K562 (cell line): ENCODE results near the gene UPF2. TPM values are rescaled to one million over a fixed set of nuclear protein-coding genes. Genes with fewer than 3 reads are reported as not detected.

Experiments used
- AFF1 ChIP-seq, 2 experiments: fragments of 450-650 bp; IDR thresholded peaks; 2 replicates each; pipeline ENCODE4 v1.6.1; 2018; ENCODE audit warnings: mild to moderate bottlenecking in 2 of 2, low read depth in 1 of 2; ENCODE audit not compliant: partially characterized antibody in 2 of 2
- AFF4 ChIP-seq: sonication (generic); formaldehyde crosslinking; IDR thresholded peaks from 2 replicates; pipeline ENCODE4 v1.8.0; 2023; ENCODE audit warnings: mild to moderate bottlenecking, missing genetic modification reagents
- HCFC1 ChIP-seq: IDR thresholded peaks from 2 replicates; pipeline ENCODE4 v1.6.1; 2012; ENCODE audit warnings: low read depth, low read length, improper control_type of control experiment
- HNRNPUL1 ChIP-seq: fragments of 200-400 bp; formaldehyde crosslinking; IDR thresholded peaks from 2 replicates; pipeline ENCODE4 v1.6.1; 2017; ENCODE audit warnings: low read length
- MAFG ChIP-seq: fragments of 450-650 bp; conservative IDR thresholded peaks from 2 replicates; pipeline ENCODE4 v1.6.1; 2016; ENCODE audit warnings: missing genetic modification characterization, missing compliant biosample characterization
- MLX ChIP-seq, 2 experiments: fragments of 450-650 bp in 1 of 2; sonication (generic) in 1 of 2; formaldehyde crosslinking; conservative IDR thresholded peaks; 2 replicates each; pipeline versions ENCODE4 v1.4.0 to v1.8.1; 2020 to 2022; ENCODE audit warnings: mild to moderate bottlenecking in 1 of 2, missing genetic modification reagents in 1 of 2
- MYNN ChIP-seq, 2 experiments: sonication (generic); formaldehyde crosslinking in 1 of 2; IDR thresholded peaks; 2 replicates each; pipeline versions ENCODE4 v1.5.0 to v1.6.1; 2016 to 2020; ENCODE audit warnings: antibody characterized with exemption in 1 of 2, missing genetic modification reagents in 1 of 2
- SRSF3 ChIP-seq: fragments of 200-400 bp; formaldehyde crosslinking; IDR thresholded peaks from 2 replicates; pipeline ENCODE4 v1.6.1; 2016; ENCODE audit warnings: mild to moderate bottlenecking, low read length, moderate library complexity; ENCODE audit not compliant: insufficient read depth
- ZBTB11 ChIP-seq, 3 experiments: fragments of 200-800 bp in 1 of 3; fragments of 250-450 bp in 1 of 3; fragments of 450-650 bp in 1 of 3; sonication (Bioruptor Pico) in 1 of 3; sonication (Bioruptor generic) in 1 of 3; formaldehyde crosslinking in 1 of 3; IDR thresholded peaks; 2 replicates each; pipeline versions ENCODE4 v1.6.1 to v1.8.0; 2016 to 2022; ENCODE audit warnings: mild to moderate bottlenecking in 2 of 3, missing genetic modification characterization in 2 of 3, missing compliant biosample characterization in 1 of 3, moderate library complexity in 1 of 3
- ZBTB26 ChIP-seq: fragments of 450-650 bp; formaldehyde crosslinking; IDR thresholded peaks from 2 replicates; pipeline ENCODE4 v1.4.0; 2022; ENCODE audit warnings: missing genetic modification characterization
- ZNF507 ChIP-seq: conservative IDR thresholded peaks from 2 replicates; pipeline ENCODE4 v1.6.1; 2017; ENCODE audit warnings: missing genetic modification characterization, missing compliant biosample characterization
- ZNF57 ChIP-seq: fragments of 450-650 bp; formaldehyde crosslinking; IDR thresholded peaks from 2 replicates; pipeline ENCODE4 v1.4.0; 2020; ENCODE audit warnings: mild to moderate bottlenecking, moderate library complexity
- polyA plus RNA-seq, 8 experiments: library from polyadenylated mRNA; depleted of rRNA in 4 of 8; stranded (reverse) in 5 of 8; unstranded in 3 of 8; fragments of >200 nt; fragmentation: Nextera tagmentation in 2 of 8; fragmentation: Illumina TruSeq in 1 of 8; extraction: Ambion mirVana in 2 of 8; extraction: Trizol in 1 of 8; gene quantifications; 2 replicates each; pipeline versions ENCODE4 v1.2.1 to v1.2.3, GENCODE V29; 2011 to 2014; ENCODE audit warnings: inconsistent platforms in 1 of 8, missing spikeins in 1 of 8
- total RNA-seq, 7 experiments: library from RNA; depleted of rRNA in 6 of 7; stranded (reverse); fragments of >200 nt in 6 of 7; fragmentation: Illumina TruSeq in 2 of 7; extraction: Trizol in 2 of 7; gene quantifications; 2 replicates each; pipeline versions ENCODE4 v1.2.1 to v1.2.3, GENCODE V29; 2011 to 2021; ENCODE audit warnings: low replicate concordance in 1 of 7

The UPF2 gene
- total and polyA plus RNA-seq, 9 of the 15 experiments (the other 6 are each of a cell fraction or from before 2014, with no cell fraction given): 13.9 to 37.7 (median 23.7) TPM

GRCh38 chr10:11898372-11899066 lies 144.1 kb downstream of the UPF2 start (continued):
- no peak for TF ChIP-seq AFF4 (CRISPR knock-in tag)
- TF ChIP-seq MLX (CRISPR knock-in tag; conservative IDR thresholded peaks at IDR 0.05): no peak
- TF ChIP-seq HNRNPUL1: no peak
- no peak for TF ChIP-seq ZNF507
- TF ChIP-seq ZBTB26: no peak
- peak; percentile 75 for TF ChIP-seq MYNN (IDR thresholded peaks at IDR 0.05)
- no peak for TF ChIP-seq MYNN (CRISPR knock-in tag; IDR thresholded peaks at IDR 0.05)
- peak; percentile 65 to 81 for TF ChIP-seq AFF1 (IDR thresholded peaks at IDR 0.05; ENCODE audit: low read depth in 1 of 2, partially characterized antibody in 2 of 2)
- TF ChIP-seq SRSF3: no peak
- TF ChIP-seq ZBTB11 (CRISPR knock-in tag; IDR thresholded peaks at IDR 0.05): peak in 1 of 3 experiments; percentile 85; a peak in 2 of 6 replicates
- TF ChIP-seq ZNF57 (CRISPR knock-in tag): no peak
- TF ChIP-seq HCFC1: no peak; the same call in 1 of the 2 replicates
- no peak for TF ChIP-seq MAFG (tag)
